Measurements from ENCODE around the gene FMNL2. TPM values are rescaled to one million over a fixed set of nuclear protein-coding genes. Genes with fewer than 3 reads are reported as not detected.

The FMNL2 gene
- total RNA-seq, 1 experiment from 2014 or later = 33.6 TPM

DNA sequence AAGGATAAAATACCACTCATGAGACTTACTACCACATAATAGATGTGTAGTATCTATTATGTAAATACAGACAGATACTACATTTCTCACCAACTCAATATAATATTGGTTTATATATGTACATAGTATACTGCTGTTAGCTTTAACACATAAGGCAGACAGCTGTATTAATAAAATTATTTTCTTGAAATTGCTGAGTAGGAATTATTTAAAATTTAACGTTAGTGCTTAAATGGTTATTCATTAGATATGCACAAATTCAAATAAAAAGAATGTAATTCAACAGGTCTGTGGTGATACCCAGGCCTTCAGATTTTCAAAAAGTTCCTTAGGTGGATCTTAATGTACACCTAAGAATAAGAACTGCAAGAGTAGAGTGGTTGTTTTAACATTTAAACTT, 323.2 kb downstream of the FMNL2 start:
- peaks cover 65% of the 10 kb centered on the region for H3K36me3 ChIP-seq (ENCODE audit: control insufficient read depth, insufficient read depth, low read length)
- TF ChIP-seq, protein P1, sequence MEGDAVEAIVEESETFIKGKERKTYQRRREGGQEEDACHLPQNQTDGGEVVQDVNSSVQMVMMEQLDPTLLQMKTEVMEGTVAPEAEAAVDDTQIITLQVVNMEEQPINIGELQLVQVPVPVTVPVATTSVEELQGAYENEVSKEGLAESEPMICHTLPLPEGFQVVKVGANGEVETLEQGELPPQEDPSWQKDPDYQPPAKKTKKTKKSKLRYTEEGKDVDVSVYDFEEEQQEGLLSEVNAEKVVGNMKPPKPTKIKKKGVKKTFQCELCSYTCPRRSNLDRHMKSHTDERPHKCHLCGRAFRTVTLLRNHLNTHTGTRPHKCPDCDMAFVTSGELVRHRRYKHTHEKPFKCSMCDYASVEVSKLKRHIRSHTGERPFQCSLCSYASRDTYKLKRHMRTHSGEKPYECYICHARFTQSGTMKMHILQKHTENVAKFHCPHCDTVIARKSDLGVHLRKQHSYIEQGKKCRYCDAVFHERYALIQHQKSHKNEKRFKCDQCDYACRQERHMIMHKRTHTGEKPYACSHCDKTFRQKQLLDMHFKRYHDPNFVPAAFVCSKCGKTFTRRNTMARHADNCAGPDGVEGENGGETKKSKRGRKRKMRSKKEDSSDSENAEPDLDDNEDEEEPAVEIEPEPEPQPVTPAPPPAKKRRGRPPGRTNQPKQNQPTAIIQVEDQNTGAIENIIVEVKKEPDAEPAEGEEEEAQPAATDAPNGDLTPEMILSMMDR (IDR thresholded peaks at IDR 0.05) = no peak
- TF ChIP-seq, protein P2, sequence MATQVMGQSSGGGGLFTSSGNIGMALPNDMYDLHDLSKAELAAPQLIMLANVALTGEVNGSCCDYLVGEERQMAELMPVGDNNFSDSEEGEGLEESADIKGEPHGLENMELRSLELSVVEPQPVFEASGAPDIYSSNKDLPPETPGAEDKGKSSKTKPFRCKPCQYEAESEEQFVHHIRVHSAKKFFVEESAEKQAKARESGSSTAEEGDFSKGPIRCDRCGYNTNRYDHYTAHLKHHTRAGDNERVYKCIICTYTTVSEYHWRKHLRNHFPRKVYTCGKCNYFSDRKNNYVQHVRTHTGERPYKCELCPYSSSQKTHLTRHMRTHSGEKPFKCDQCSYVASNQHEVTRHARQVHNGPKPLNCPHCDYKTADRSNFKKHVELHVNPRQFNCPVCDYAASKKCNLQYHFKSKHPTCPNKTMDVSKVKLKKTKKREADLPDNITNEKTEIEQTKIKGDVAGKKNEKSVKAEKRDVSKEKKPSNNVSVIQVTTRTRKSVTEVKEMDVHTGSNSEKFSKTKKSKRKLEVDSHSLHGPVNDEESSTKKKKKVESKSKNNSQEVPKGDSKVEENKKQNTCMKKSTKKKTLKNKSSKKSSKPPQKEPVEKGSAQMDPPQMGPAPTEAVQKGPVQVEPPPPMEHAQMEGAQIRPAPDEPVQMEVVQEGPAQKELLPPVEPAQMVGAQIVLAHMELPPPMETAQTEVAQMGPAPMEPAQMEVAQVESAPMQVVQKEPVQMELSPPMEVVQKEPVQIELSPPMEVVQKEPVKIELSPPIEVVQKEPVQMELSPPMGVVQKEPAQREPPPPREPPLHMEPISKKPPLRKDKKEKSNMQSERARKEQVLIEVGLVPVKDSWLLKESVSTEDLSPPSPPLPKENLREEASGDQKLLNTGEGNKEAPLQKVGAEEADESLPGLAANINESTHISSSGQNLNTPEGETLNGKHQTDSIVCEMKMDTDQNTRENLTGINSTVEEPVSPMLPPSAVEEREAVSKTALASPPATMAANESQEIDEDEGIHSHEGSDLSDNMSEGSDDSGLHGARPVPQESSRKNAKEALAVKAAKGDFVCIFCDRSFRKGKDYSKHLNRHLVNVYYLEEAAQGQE (IDR thresholded peaks at IDR 0.05; ENCODE audit: insufficient read depth in 1 of 2, low read depth in 2 of 2, low read length in 1 of 2) = no peak
- TF ChIP-seq POLR2AphosphoS5 (IDR thresholded peaks at IDR 0.05; ENCODE audit: low read depth, low read length) = no peak
- H3K27me3 ChIP-seq (ENCODE audit: control insufficient read depth, insufficient read depth, low read length) = no peaks in the 10 kb centered on the region
- ATAC-seq (no peak), DNase-seq (ENCODE audit: low read depth, low spot score) (no peak)
- in situ Hi-C loops (cut with HindIII; ENCODE audit: low pct_unique_long_range_greater_than_20kb, low sequenced_read_pairs) = no loop called here
- no peaks in the 10 kb centered on the region for H3K4me1 ChIP-seq (ENCODE audit: control insufficient read depth, insufficient read depth, low read length)
- no TSS peak for BruUV-seq (replicated peaks)
- intact Hi-C loops (cut with micrococcal nuclease; ENCODE audit: unreplicated experiment) = no loop called here
- CTCF ChIA-PET = no interaction called here
- H3K4me3 ChIP-seq (ENCODE audit: low read depth in 2 of 2, low read length in 2 of 2) = no peak overlapping the region
- no peaks in the 10 kb centered on the region for H3K9me3 ChIP-seq (ENCODE audit: control insufficient read depth, insufficient read depth, low read depth, low read length)
- POLR2A ChIA-PET = no interaction called here
- no peak overlapping the region for H3K27ac ChIP-seq (ENCODE audit: low read length)

DNA sequence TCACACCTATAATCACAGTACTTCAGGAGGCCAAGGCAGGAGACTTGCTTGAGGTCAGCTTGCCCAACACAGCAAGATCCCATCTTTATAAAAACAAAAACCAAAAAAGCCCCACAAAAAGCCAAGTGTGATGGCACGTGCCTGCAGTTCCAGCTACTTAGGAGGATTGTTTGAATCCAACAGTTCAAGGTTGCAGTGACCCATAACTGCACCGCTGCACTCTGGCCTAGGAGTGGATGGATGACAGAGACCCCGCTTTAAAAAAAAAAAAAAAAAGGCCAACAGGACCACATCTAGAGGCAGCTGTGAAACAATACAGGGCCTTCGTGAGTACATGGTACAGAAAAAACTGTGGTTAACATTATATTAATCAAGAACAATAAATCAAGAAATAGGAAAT, 326.1 kb downstream of the FMNL2 start:
- TF ChIP-seq, protein P1 (IDR thresholded peaks at IDR 0.05) = no peak
- TF ChIP-seq TCF7L2 (IDR thresholded peaks at IDR 0.05; ENCODE audit: low read depth, low read length) = no peak
- TF ChIP-seq SIN3A (IDR thresholded peaks at IDR 0.05; ENCODE audit: borderline replicate concordance, insufficient read depth, low read depth, low read length) = no peak
- TF ChIP-seq, protein P2 (IDR thresholded peaks at IDR 0.05; ENCODE audit: insufficient read depth in 1 of 2, low read depth in 2 of 2, low read length in 1 of 2) = no peak
- TF ChIP-seq POLR2AphosphoS5 (IDR thresholded peaks at IDR 0.05; ENCODE audit: low read depth, low read length) = no peak
- no TSS peak for BruUV-seq (replicated peaks)
- H3K36me3 ChIP-seq (ENCODE audit: control insufficient read depth, insufficient read depth, low read length) = peaks cover 56% of the 10 kb centered on the region
- H3K27ac ChIP-seq (ENCODE audit: low read length) = no peak overlapping the region
- CTCF ChIA-PET = no interaction called here
- intact Hi-C loops (cut with micrococcal nuclease; ENCODE audit: unreplicated experiment) = no loop called here
- POLR2A ChIA-PET = no interaction called here
- no peaks in the 10 kb centered on the region for H3K9me3 ChIP-seq (ENCODE audit: control insufficient read depth, insufficient read depth, low read depth, low read length)
- no peak for DNase-seq (ENCODE audit: low read depth, low spot score)
- in situ Hi-C loops (cut with HindIII; ENCODE audit: low pct_unique_long_range_greater_than_20kb, low sequenced_read_pairs) = no loop called here
- no peak overlapping the region for H3K4me3 ChIP-seq (ENCODE audit: low read depth in 2 of 2, low read length in 2 of 2)
- H3K4me1 ChIP-seq (ENCODE audit: control insufficient read depth, insufficient read depth, low read length) = no peaks in the 10 kb centered on the region
- no peaks in the 10 kb centered on the region for H3K27me3 ChIP-seq (ENCODE audit: control insufficient read depth, insufficient read depth, low read length)
- ATAC-seq = no peak

Data from Panc1 (cell line).